HepG2 (cell line): Measurements from ENCODE around the gene BCAT1. TPM values are rescaled to one million over a fixed set of nuclear protein-coding genes. Genes with fewer than 3 reads are reported as not detected.

ENCODE experiments used
- FOSL2 ChIP-seq: sonication (generic); formaldehyde crosslinking; IDR thresholded peaks from 2 replicates; pipeline ENCODE4 v1.4.0; 2020; ENCODE audit warnings: missing genetic modification reagents
- FOXJ3 ChIP-seq: sonication (generic); formaldehyde crosslinking; IDR thresholded peaks from 2 replicates; pipeline ENCODE4 v1.4.0; 2020; ENCODE audit warnings: missing genetic modification reagents, mild to moderate bottlenecking, borderline replicate concordance
- GABPA ChIP-seq, 2 experiments: IDR thresholded peaks; 2 replicates each; pipeline ENCODE4 v1.6.1; 2011 to 2016; ENCODE audit warnings: low read depth in 2 of 2, low read length in 1 of 2, missing biosample characterization in 1 of 2, missing genetic modification characterization in 1 of 2
- RBFOX2 ChIP-seq: fragments of 200-400 bp; formaldehyde crosslinking; IDR thresholded peaks from 2 replicates; pipeline ENCODE4 v1.6.1; 2017; ENCODE audit warnings: low read depth, mild to moderate bottlenecking, low read length
- REL ChIP-seq: sonication (generic); formaldehyde crosslinking; conservative IDR thresholded peaks from 2 replicates; pipeline ENCODE4 v1.8.0; 2022; ENCODE audit warnings: mild to moderate bottlenecking, missing genetic modification reagents, moderate library complexity
- RFX3 ChIP-seq: IDR thresholded peaks from 2 replicates; pipeline ENCODE4 v1.6.1; 2016; ENCODE audit warnings: missing biosample characterization, missing genetic modification reagents
- SOX13 ChIP-seq, 3 experiments: fragments of 450-650 bp in 1 of 3; sonication (generic) in 1 of 3; formaldehyde crosslinking in 1 of 3; IDR thresholded peaks in 2 of 3; conservative IDR thresholded peaks in 1 of 3; 2 replicates each; pipeline versions ENCODE4 v1.5.0 to v1.6.1; 2016 to 2020; ENCODE audit warnings: antibody characterized with exemption in 1 of 3, mild to moderate bottlenecking in 1 of 3, missing compliant biosample characterization in 1 of 3, missing genetic modification reagents in 1 of 3, moderate library complexity in 1 of 3
- ZBTB14 ChIP-seq: sonication (generic); formaldehyde crosslinking; IDR thresholded peaks from 2 replicates; pipeline ENCODE4 v1.4.0; 2020; ENCODE audit warnings: missing genetic modification reagents
- ZBTB20 ChIP-seq: sonication (generic); formaldehyde crosslinking; IDR thresholded peaks from 2 replicates; pipeline ENCODE4 v1.8.1; 2023; ENCODE audit warnings: missing genetic modification reagents, low read depth, mild to moderate bottlenecking, borderline replicate concordance
- ZNF275 ChIP-seq: sonication (generic); formaldehyde crosslinking; IDR thresholded peaks from 2 replicates; pipeline ENCODE4 v1.8.0; 2022; ENCODE audit warnings: missing genetic modification reagents, mild to moderate bottlenecking, inconsistent platforms, borderline replicate concordance
- ZNF33A ChIP-seq: sonication (generic); formaldehyde crosslinking; IDR thresholded peaks from 2 replicates; pipeline ENCODE4 v1.5.1; 2020; ENCODE audit warnings: missing genetic modification reagents, mild to moderate bottlenecking, moderate library complexity, borderline replicate concordance
- polyA plus RNA-seq, 8 experiments: library from polyadenylated mRNA; depleted of rRNA in 3 of 8; stranded (reverse) in 7 of 8; unstranded in 1 of 8; fragments of >200 nt; fragmentation: Illumina TruSeq in 4 of 8; extraction: Trizol in 4 of 8; gene quantifications; 2 replicates each; pipeline versions ENCODE4 v1.2.1 to v1.2.3, GENCODE V29; 2011 to 2016; ENCODE audit warnings: low read depth in 4 of 8, missing spikeins in 1 of 8, mixed read lengths in 1 of 8; ENCODE audit not compliant: insufficient read depth in 1 of 8
- total RNA-seq, 5 experiments: library from RNA; depleted of rRNA; stranded (reverse); fragments of >200 nt; fragmentation: Illumina TruSeq; extraction: Trizol; gene quantifications; 2 replicates each; pipeline ENCODE4 v1.2.3, GENCODE V29; 2016; ENCODE audit warnings: low read depth in 1 of 5
- TF ChIP-seq, protein P1 (sequence below), 2 experiments: sonication (generic) in 1 of 2; formaldehyde crosslinking in 1 of 2; IDR thresholded peaks; 2 replicates each; pipeline versions ENCODE4 v1.5.1 to v1.6.1; 2011 to 2020; ENCODE audit warnings: borderline replicate concordance in 1 of 2, low read depth in 1 of 2, low read length in 1 of 2, mild to moderate bottlenecking in 1 of 2, missing genetic modification reagents in 1 of 2, moderate library complexity in 1 of 2
- TF ChIP-seq, protein P2 (sequence below): fragments of 450-650 bp; IDR thresholded peaks from 2 replicates; pipeline ENCODE4 v1.6.1; 2017
- TF ChIP-seq, protein P3 (sequence below): sonication (generic); formaldehyde crosslinking; IDR thresholded peaks from 2 replicates; pipeline ENCODE4 v1.4.0; 2020; ENCODE audit warnings: mild to moderate bottlenecking, missing genetic modification reagents

Gene BCAT1
- total and polyA plus RNA-seq, 2 of the 13 experiments (the other 11 are each of a cell fraction or from before 2014, with no cell fraction given) = 8.0 to 75.5 TPM

DNA sequence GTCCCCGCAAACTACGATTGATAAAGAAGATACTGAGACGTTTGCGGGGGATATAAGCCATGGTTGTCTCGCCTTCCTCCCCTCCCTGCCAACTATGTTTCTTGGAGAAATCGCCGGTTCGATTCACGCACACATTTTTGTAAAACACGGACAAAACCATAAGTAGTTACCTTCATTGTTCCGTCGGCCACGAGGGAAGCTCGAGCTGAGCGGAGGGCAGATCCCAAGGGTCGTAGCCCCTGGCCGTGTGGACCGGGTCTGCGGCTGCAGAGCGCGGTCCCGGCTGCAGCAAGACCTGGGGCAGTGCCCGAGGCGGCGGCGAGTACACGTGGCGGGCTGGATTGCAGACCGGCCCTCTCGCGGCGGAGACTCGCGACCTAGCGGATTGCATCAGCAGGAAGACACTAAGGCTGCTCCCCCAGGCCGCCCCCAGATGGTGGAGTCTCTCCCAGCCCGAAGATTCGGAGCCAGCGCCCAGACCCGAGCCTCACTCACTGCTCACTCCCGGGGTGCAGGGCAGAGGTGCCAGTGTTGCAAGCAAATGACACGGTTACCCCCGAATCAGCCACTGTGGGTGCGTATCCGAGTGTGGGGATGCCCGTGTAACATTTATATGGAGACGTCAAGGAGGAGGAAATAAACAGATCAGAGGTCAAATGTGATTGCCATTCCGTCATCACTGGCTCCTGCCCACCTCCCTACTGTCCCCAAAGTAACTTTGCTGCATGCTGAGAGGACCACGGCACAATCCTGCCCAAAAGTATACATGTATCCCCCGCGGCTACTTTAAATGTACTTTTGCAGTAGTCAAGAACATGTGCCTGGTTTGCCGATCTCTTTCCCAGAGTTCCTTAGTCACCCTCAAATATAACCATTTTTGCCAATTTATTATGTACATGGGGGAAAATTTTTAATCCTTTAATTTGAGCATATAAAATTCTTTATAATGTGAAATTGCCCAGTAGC is at the start of gene BCAT1 (continued):
- TF ChIP-seq SOX13 (IDR thresholded peaks at IDR 0.05) (no peak), SOX13 (CRISPR knock-in tag; conservative IDR thresholded peaks at IDR 0.05 in 1 of 2, IDR thresholded peaks at IDR 0.05 in 1 of 2) (peak in 1 of 2 experiments; percentile 43; a peak in 2 of 4 replicates), FOXJ3 (CRISPR knock-in tag) (no peak), REL (no peak; the same call in 1 of the 2 replicates), ZBTB20 (CRISPR knock-in tag) (peak; percentile 79; the same call in 1 of the 2 replicates), RFX3 (CRISPR knock-in tag) (no peak), ZNF275 (no peak), GABPA (IDR thresholded peaks at IDR 0.05; ENCODE audit: low read depth, low read length) (no peak), GABPA (CRISPR knock-in tag; IDR thresholded peaks at IDR 0.05; ENCODE audit: low read depth) (peak; percentile 59), RBFOX2 (peak; percentile 92), FOSL2 (CRISPR knock-in tag) (peak; percentile 65), ZBTB14 (CRISPR knock-in tag) (peak; percentile 74), ZNF33A (no peak)
- TF ChIP-seq, protein P1, sequence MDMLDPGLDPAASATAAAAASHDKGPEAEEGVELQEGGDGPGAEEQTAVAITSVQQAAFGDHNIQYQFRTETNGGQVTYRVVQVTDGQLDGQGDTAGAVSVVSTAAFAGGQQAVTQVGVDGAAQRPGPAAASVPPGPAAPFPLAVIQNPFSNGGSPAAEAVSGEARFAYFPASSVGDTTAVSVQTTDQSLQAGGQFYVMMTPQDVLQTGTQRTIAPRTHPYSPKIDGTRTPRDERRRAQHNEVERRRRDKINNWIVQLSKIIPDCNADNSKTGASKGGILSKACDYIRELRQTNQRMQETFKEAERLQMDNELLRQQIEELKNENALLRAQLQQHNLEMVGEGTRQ (IDR thresholded peaks at IDR 0.05; ENCODE audit: low read depth, low read length) = no peak
- TF ChIP-seq, protein P1 (CRISPR knock-in tag; IDR thresholded peaks at IDR 0.05; ENCODE audit: borderline replicate concordance) = peak; percentile 46
- TF ChIP-seq, protein P2, sequence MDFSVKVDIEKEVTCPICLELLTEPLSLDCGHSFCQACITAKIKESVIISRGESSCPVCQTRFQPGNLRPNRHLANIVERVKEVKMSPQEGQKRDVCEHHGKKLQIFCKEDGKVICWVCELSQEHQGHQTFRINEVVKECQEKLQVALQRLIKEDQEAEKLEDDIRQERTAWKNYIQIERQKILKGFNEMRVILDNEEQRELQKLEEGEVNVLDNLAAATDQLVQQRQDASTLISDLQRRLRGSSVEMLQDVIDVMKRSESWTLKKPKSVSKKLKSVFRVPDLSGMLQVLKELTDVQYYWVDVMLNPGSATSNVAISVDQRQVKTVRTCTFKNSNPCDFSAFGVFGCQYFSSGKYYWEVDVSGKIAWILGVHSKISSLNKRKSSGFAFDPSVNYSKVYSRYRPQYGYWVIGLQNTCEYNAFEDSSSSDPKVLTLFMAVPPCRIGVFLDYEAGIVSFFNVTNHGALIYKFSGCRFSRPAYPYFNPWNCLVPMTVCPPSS = no peak
- TF ChIP-seq, protein P3, sequence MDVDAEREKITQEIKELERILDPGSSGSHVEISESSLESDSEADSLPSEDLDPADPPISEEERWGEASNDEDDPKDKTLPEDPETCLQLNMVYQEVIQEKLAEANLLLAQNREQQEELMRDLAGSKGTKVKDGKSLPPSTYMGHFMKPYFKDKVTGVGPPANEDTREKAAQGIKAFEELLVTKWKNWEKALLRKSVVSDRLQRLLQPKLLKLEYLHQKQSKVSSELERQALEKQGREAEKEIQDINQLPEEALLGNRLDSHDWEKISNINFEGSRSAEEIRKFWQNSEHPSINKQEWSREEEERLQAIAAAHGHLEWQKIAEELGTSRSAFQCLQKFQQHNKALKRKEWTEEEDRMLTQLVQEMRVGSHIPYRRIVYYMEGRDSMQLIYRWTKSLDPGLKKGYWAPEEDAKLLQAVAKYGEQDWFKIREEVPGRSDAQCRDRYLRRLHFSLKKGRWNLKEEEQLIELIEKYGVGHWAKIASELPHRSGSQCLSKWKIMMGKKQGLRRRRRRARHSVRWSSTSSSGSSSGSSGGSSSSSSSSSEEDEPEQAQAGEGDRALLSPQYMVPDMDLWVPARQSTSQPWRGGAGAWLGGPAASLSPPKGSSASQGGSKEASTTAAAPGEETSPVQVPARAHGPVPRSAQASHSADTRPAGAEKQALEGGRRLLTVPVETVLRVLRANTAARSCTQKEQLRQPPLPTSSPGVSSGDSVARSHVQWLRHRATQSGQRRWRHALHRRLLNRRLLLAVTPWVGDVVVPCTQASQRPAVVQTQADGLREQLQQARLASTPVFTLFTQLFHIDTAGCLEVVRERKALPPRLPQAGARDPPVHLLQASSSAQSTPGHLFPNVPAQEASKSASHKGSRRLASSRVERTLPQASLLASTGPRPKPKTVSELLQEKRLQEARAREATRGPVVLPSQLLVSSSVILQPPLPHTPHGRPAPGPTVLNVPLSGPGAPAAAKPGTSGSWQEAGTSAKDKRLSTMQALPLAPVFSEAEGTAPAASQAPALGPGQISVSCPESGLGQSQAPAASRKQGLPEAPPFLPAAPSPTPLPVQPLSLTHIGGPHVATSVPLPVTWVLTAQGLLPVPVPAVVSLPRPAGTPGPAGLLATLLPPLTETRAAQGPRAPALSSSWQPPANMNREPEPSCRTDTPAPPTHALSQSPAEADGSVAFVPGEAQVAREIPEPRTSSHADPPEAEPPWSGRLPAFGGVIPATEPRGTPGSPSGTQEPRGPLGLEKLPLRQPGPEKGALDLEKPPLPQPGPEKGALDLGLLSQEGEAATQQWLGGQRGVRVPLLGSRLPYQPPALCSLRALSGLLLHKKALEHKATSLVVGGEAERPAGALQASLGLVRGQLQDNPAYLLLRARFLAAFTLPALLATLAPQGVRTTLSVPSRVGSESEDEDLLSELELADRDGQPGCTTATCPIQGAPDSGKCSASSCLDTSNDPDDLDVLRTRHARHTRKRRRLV (CRISPR knock-in tag) = peak; percentile 74
